Activated CD4-positive, alpha-beta T cell treated with anti-CD3 and anti-CD28 coated beads, Interleukin-2, amount 50 U/mL, for 48 hours (primary cell): ENCODE measurements around the gene PRM1.

Experiments used
- DNase-seq, 2 experiments: peaks; one replicate each; pipeline ENCODE4 v3.0.0-alpha.2; 2020

PRM1 gene

GRCh38 chr16:11232852-11233726, 48.0 kb downstream of the PRM1 start:
- peak; percentile 92 to 95 for DNase-seq

GRCh38 chr16:11232302-11232851, 48.8 kb downstream of the PRM1 start:
- no peak for DNase-seq

- no peak for DNase-seq
These were observed 49.7 kb downstream of the PRM1 start for GRCh38 chr16:11231367-11231970.
